Measurements from ENCODE around the gene PIGX. TPM values are rescaled to one million over a fixed set of nuclear protein-coding genes. Genes with fewer than 3 reads are reported as not detected.

The PIGX gene
- total RNA-seq, 1 donor, result 19.2 TPM

DNA sequence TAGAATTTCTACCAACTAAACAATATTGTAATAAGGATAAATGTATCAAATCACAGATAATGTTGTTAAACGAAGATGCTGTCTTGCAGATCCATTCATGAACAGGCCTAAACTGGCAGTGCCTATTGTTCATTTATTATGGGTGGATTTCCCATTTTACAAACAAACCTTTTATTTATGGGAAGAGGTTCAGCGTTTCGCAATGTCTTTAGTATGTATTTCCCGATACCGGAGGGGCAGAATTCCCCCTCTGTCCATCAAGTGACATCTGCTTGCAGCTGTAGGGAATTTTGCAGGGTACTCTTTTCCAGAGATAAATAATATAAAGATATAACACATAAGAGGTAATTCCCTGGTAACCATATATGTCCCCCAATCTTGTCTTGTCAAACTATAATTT lies 5.8 kb upstream of the PIGX start:
- Histone ChIP-seq H4K20me1 (ENCODE audit: insufficient read depth, low read length) (no peaks in the 10 kb centered on the region), H3K36me3 (ENCODE audit: insufficient read depth, low read length) (no peaks in the 10 kb centered on the region), H2AFZ (ENCODE audit: low read length) (no peak overlapping the region), H3K9me3 (ENCODE audit: low read depth, low read length) (no peaks in the 10 kb centered on the region), H3K27ac (ENCODE audit: low read depth, low read length) (no peak overlapping the region), H3K79me2 (ENCODE audit: insufficient read depth, low read length) (no peaks in the 10 kb centered on the region), H3K27me3 (ENCODE audit: insufficient read depth, low read length) (peaks cover 3% of the 10 kb centered on the region), H3K4me1 (ENCODE audit: insufficient read depth, low read length) (peaks cover 3% of the 10 kb centered on the region), H3K4me2 (ENCODE audit: insufficient read depth, low read length) (no peak overlapping the region), H3K4me3 (ENCODE audit: insufficient read depth, low read length) (no peak overlapping the region)
- DNase-seq (ENCODE audit: insufficient read length, low spot score, missing footprints), result no peak
- TF ChIP-seq, protein P1, sequence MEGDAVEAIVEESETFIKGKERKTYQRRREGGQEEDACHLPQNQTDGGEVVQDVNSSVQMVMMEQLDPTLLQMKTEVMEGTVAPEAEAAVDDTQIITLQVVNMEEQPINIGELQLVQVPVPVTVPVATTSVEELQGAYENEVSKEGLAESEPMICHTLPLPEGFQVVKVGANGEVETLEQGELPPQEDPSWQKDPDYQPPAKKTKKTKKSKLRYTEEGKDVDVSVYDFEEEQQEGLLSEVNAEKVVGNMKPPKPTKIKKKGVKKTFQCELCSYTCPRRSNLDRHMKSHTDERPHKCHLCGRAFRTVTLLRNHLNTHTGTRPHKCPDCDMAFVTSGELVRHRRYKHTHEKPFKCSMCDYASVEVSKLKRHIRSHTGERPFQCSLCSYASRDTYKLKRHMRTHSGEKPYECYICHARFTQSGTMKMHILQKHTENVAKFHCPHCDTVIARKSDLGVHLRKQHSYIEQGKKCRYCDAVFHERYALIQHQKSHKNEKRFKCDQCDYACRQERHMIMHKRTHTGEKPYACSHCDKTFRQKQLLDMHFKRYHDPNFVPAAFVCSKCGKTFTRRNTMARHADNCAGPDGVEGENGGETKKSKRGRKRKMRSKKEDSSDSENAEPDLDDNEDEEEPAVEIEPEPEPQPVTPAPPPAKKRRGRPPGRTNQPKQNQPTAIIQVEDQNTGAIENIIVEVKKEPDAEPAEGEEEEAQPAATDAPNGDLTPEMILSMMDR (IDR thresholded peaks at IDR 0.05; ENCODE audit: extremely low read depth, low read depth, low read length), result no peak

DNA sequence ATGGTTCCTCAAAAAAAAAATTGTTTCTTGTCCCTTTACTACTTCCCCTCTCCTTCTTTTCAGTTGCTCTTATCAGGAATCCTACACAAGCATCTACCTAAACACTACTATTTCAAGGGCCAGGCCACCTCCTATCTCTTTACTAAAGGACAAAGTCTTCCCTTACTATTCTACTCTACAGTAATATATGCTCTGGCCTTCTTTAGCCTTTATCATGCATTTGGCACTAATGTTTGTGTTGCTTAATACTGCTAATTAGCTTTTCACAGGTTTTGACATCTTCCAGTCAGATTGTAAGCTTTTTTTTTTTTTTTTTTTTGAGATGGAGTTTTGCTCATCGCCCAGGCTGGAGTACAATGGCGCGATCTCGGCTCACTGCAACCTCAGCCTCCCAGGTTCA lies 5.4 kb upstream of the PIGX start:
- Histone ChIP-seq H3K79me2 (ENCODE audit: insufficient read depth, low read length) (no peaks in the 10 kb centered on the region), H3K9me3 (ENCODE audit: low read depth, low read length) (no peaks in the 10 kb centered on the region), H3K27ac (ENCODE audit: low read depth, low read length) (no peak overlapping the region), H2AFZ (ENCODE audit: low read length) (no peak overlapping the region), H3K27me3 (ENCODE audit: insufficient read depth, low read length) (peaks cover 3% of the 10 kb centered on the region), H3K36me3 (ENCODE audit: insufficient read depth, low read length) (no peaks in the 10 kb centered on the region), H3K4me3 (ENCODE audit: insufficient read depth, low read length) (no peak overlapping the region), H4K20me1 (ENCODE audit: insufficient read depth, low read length) (no peaks in the 10 kb centered on the region), H3K4me1 (ENCODE audit: insufficient read depth, low read length) (peaks cover 6% of the 10 kb centered on the region), H3K4me2 (ENCODE audit: insufficient read depth, low read length) (no peak overlapping the region)
- DNase-seq (ENCODE audit: insufficient read length, low spot score, missing footprints), result no peak
- TF ChIP-seq, protein P1 (IDR thresholded peaks at IDR 0.05; ENCODE audit: extremely low read depth, low read depth, low read length), result no peak

- H2AFZ ChIP-seq (ENCODE audit: low read length), result no peak overlapping the region
- H4K20me1 ChIP-seq (ENCODE audit: insufficient read depth, low read length), result no peaks in the 10 kb centered on the region
- TF ChIP-seq, protein P1 (IDR thresholded peaks at IDR 0.05; ENCODE audit: extremely low read depth, low read depth, low read length), result no peak
- H3K4me3 ChIP-seq (ENCODE audit: insufficient read depth, low read length), result no peak overlapping the region
- peaks cover 2% of the 10 kb centered on the region for H3K27me3 ChIP-seq (ENCODE audit: insufficient read depth, low read length)
- H3K4me1 ChIP-seq (ENCODE audit: insufficient read depth, low read length), result peaks cover 6% of the 10 kb centered on the region
- no peaks in the 10 kb centered on the region for H3K9me3 ChIP-seq (ENCODE audit: low read depth, low read length)
- no peaks in the 10 kb centered on the region for H3K79me2 ChIP-seq (ENCODE audit: insufficient read depth, low read length)
- H3K36me3 ChIP-seq (ENCODE audit: insufficient read depth, low read length), result no peaks in the 10 kb centered on the region
- DNase-seq (ENCODE audit: insufficient read length, low spot score, missing footprints), result no peak
- no peak overlapping the region for H3K4me2 ChIP-seq (ENCODE audit: insufficient read depth, low read length)
- H3K27ac ChIP-seq (ENCODE audit: low read depth, low read length), result no peak overlapping the region
Measured at GRCh38 chr3:196707566-196707965, 4.6 kb upstream of the PIGX start.

- no peaks in the 10 kb centered on the region for H3K9me3 ChIP-seq (ENCODE audit: low read depth, low read length)
- peaks cover 13% of the 10 kb centered on the region for H3K4me1 ChIP-seq (ENCODE audit: insufficient read depth, low read length)
- no peak overlapping the region for H3K4me3 ChIP-seq (ENCODE audit: insufficient read depth, low read length)
- TF ChIP-seq, protein P1 (IDR thresholded peaks at IDR 0.05; ENCODE audit: extremely low read depth, low read depth, low read length), result no peak
- peaks cover 5% of the 10 kb centered on the region for H3K79me2 ChIP-seq (ENCODE audit: insufficient read depth, low read length)
- no peak overlapping the region for H3K27ac ChIP-seq (ENCODE audit: low read depth, low read length)
- no peaks in the 10 kb centered on the region for H3K36me3 ChIP-seq (ENCODE audit: insufficient read depth, low read length)
- DNase-seq (ENCODE audit: insufficient read length, low spot score, missing footprints), result no peak
- H2AFZ ChIP-seq (ENCODE audit: low read length), result no peak overlapping the region
- no peaks in the 10 kb centered on the region for H4K20me1 ChIP-seq (ENCODE audit: insufficient read depth, low read length)
- H3K4me2 ChIP-seq (ENCODE audit: insufficient read depth, low read length), result no peak overlapping the region
- no peaks in the 10 kb centered on the region for H3K27me3 ChIP-seq (ENCODE audit: insufficient read depth, low read length)
Measured at GRCh38 chr3:196708467-196708866, 3.7 kb upstream of the PIGX start.

Data from osteoblast (primary cell).